Ovary (tissue), 9 donors: Measurements from ENCODE around the gene TMEM94. TPM values are rescaled to one million over a fixed set of nuclear protein-coding genes. Genes with fewer than 3 reads are reported as not detected.

Experiments
- DNase-seq, 5 donors: peaks; one replicate each; pipeline ENCODE4 v3.0.0-alpha.2; 2019 to 2020
- H3K27ac ChIP-seq, 2 donors: fragments of 200-600 bp; one replicate each; pipeline versions ENCODE4 v1.5.1 to v1.8.0; 2019 to 2022
- H3K27me3 ChIP-seq: fragments of 200-600 bp; one replicate; pipeline ENCODE4 v1.8.0; 2022
- H3K36me3 ChIP-seq: fragments of 200-600 bp; sonication (generic); one replicate; pipeline ENCODE4 v1.5.1; 2019
- H3K4me1 ChIP-seq: one replicate; pipeline ENCODE4 v1.8.1; 2013; ENCODE audit warnings: mild to moderate bottlenecking, moderate library complexity; ENCODE audit not compliant: insufficient read depth
- H3K4me3 ChIP-seq: fragments of 200-600 bp; sonication (generic); one replicate; pipeline ENCODE4 v1.5.1; 2017
- H3K9me3 ChIP-seq, 2 donors: fragments of 200-600 bp in 1 of 2; sonication (generic) in 1 of 2; one replicate each; pipeline versions ENCODE4 v1.5.1 to v1.8.1; 2013 to 2019; ENCODE audit warnings: mild to moderate bottlenecking in 1 of 2, moderate library complexity in 1 of 2
- CTCF ChIP-seq, 3 donors: fragments of 450-650 bp in 2 of 3; fragments of 200-600 bp in 1 of 3; IDR thresholded peaks; one replicate each; pipeline versions ENCODE4 v1.5.1 to v1.8.0; 2016 to 2022; ENCODE audit warnings: antibody characterized with exemption in 3 of 3, mild to moderate bottlenecking in 1 of 3
- EP300 ChIP-seq: sonication (generic); formaldehyde crosslinking; IDR thresholded peaks from one replicate; pipeline ENCODE4 v1.6.1; 2017; ENCODE audit warnings: antibody characterized with exemption
- POLR2A ChIP-seq: fragments of 450-650 bp; IDR thresholded peaks from one replicate; pipeline ENCODE4 v1.6.1; 2017; ENCODE audit warnings: antibody characterized with exemption, mild to moderate bottlenecking, moderate library complexity
- WGBS, 3 donors: extraction: QIAGEN DNeasy Blood & Tissue Kit in 1 of 3; methylation state at CpG; one replicate each; pipeline versions ENCODE4 v1.1.5 to v1.1.7; 2013 to 2017; 5-methylcytosine and 5-hydroxymethylcytosine counted together
- intact Hi-C, 4 donors: fragments of 100-400 bp; cut with DNase I; formaldehyde crosslinking; loops; one replicate each; pipeline versions ENCODE4 v1.11.0 to v1.15.1; 2022 to 2023
- polyA plus RNA-seq, 2 donors: library from polyadenylated mRNA; stranded (reverse); fragments of 200-250 nt in 1 of 2; fragments of 350-450 nt in 1 of 2; fragmentation: Illumina TruSeq in 1 of 2; extraction: RNeasy Lipid Tissue Mini Kit (QIAGEN cat#74804) in 1 of 2; gene quantifications; one replicate each; pipeline ENCODE4 v1.2.3, GENCODE V29; 2013 to 2014
- total RNA-seq, 7 donors: library from RNA; depleted of rRNA in 2 of 7; stranded (reverse); fragments of >200 nt in 2 of 7; fragmentation: NEBNext Ultra II Directional in 3 of 7; extraction: Animal tissue kit (Norgen Biotek cat#: 25700) in 3 of 7; gene quantifications; one replicate each; pipeline versions ENCODE4 v1.1.0 to v1.2.4, GENCODE V29; 2016 to 2023
- donor health status: DM: no; HTN: no; CAD: no; lungs with moderate emphysema.
- donor health status: DM: no; HTN: no; CAD: no.
- donor health status: Bipolar disorder and iron deficiency.
- donor health status: DM: yes; HTN: yes; CAD: no.
- donor health status: DM: no; HTN: no; CAD: no.
- donor health status: DM: yes; HTN: yes; CAD: no.

Gene TMEM94
- total and polyA plus RNA-seq, 9 donors, result 29.2 to 87.1 (median 73.3) TPM

- H3K9me3 ChIP-seq, result no peaks in the 10 kb centered on the region
- H3K4me1 ChIP-seq, result peaks cover 11% of the 10 kb centered on the region
- H3K27me3 ChIP-seq, result no peaks in the 10 kb centered on the region
- TF ChIP-seq CTCF (IDR thresholded peaks at IDR 0.05), result no peak
- TF ChIP-seq EP300, result no peak
- no peak for TF ChIP-seq POLR2A
- H3K27ac ChIP-seq, result no peak overlapping the region
- no peak for DNase-seq
- 51 to 58% (median 53%) methylated on average over 5 of the region's 5 CpGs for WGBS, 3 donors
- intact Hi-C loops, result no loop called here
- no peaks in the 10 kb centered on the region for H3K36me3 ChIP-seq
- H3K4me3 ChIP-seq, result no peak overlapping the region
These were observed 52.5 kb downstream of the TMEM94 start for GRCh38 chr17:75508931-75509361.

DNA sequence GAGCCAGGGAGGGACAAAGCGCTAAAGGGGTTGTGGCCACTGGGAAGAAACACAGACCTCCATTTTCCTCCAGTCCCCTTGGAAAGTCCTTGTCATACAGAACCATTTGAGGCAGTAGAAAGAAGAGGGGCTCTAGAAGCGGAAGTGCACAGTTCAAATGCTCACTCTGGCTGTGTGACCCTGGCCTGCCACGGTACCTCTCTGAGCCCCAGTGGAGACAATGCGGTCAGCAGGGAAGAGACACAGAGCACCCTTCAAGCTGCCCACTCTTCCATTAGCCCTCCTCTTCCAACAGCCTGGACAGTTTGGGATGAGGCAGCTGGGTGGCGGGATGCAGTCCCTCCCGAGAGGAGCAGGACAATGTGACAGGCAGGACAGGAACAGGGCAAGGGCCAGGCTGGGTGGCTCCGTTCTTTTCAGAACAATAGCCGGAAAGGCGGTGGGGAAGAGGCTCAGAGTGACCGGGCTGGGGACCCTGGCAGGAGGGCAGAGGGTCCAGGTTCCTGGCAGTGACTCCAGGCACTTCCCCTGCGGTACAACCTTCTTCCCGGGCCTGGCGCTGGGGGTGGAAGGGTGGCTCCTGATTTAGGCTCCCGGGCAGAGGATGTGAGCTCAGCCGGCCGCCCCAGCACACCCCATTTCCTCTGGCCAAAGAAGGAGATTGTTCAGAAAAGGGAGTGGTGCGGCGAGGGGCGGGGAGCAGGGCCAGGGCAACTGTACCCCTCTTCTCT is 53.3 kb downstream of the TMEM94 start:
- WGBS, 3 donors, result 76 to 83% (median 78%) methylated on average over 19 of the region's 19 CpGs
- DNase-seq, result no peak
- H3K27me3 ChIP-seq, result no peaks in the 10 kb centered on the region
- H3K4me1 ChIP-seq, result peaks cover 14% of the 10 kb centered on the region
- no peak overlapping the region for H3K27ac ChIP-seq
- no peaks in the 10 kb centered on the region for H3K9me3 ChIP-seq
- TF ChIP-seq POLR2A (no peak), CTCF (IDR thresholded peaks at IDR 0.05) (no peak), EP300 (no peak)
- H3K36me3 ChIP-seq, result no peaks in the 10 kb centered on the region
- intact Hi-C loops, result loop anchor here in 1 of 4 donors (10.0 kb wide), 1 partner anchor 185 kb away; no protein-coding TSS in a partner anchor
- H3K4me3 ChIP-seq, result no peak overlapping the region

- Histone ChIP-seq H3K9me3 (no peaks in the 10 kb centered on the region), H3K27me3 (no peaks in the 10 kb centered on the region), H3K36me3 (no peaks in the 10 kb centered on the region), H3K4me1 (peaks cover 14% of the 10 kb centered on the region), H3K4me3 (no peak overlapping the region), H3K27ac (no peak overlapping the region)
- no peak for DNase-seq
- 86 to 89% (median 86%) methylated on average over 4 of the region's 4 CpGs for WGBS, 3 donors
- intact Hi-C loops, result loop anchor here in 1 of 4 donors (10.0 kb wide), 1 partner anchor 186 kb away; no protein-coding TSS in a partner anchor
- no peak for TF ChIP-seq CTCF (IDR thresholded peaks at IDR 0.05)
- TF ChIP-seq EP300, result no peak
- TF ChIP-seq POLR2A, result no peak
These were observed 54.8 kb downstream of the TMEM94 start for GRCh38 chr17:75511270-75511609.

- H3K4me3 ChIP-seq, result no peak overlapping the region
- no peak overlapping the region for H3K27ac ChIP-seq
- DNase-seq, result no peak
- TF ChIP-seq EP300 (no peak), POLR2A (no peak), CTCF (IDR thresholded peaks at IDR 0.05) (no peak)
- intact Hi-C loops, result loop anchor here in 1 of 4 donors (10.0 kb wide), 1 partner anchor 187 kb away; no protein-coding TSS in a partner anchor
- H3K9me3 ChIP-seq, result no peaks in the 10 kb centered on the region
- H3K27me3 ChIP-seq, result no peaks in the 10 kb centered on the region
- peaks cover 15% of the 10 kb centered on the region for H3K4me1 ChIP-seq
- H3K36me3 ChIP-seq, result no peaks in the 10 kb centered on the region
- WGBS, 3 donors, result 72 to 89% (median 75%) methylated on average over 13 of the region's 13 CpGs
These were observed 55.5 kb downstream of the TMEM94 start for GRCh38 chr17:75511610-75512575.
